ENCODE results near the gene PRRC1. TPM values are rescaled to one million over a fixed set of nuclear protein-coding genes. Genes with fewer than 3 reads are reported as not detected.

PRRC1 gene
- total RNA-seq, 1 experiment from 2014 or later: 53.2 TPM

- no peaks in the 10 kb centered on the region for H3K27me3 ChIP-seq (ENCODE audit: insufficient read depth, low read length)
- no peak overlapping the region for H2AFZ ChIP-seq (ENCODE audit: low read depth, low read length, poor library complexity, severe bottlenecking)
- H3K36me3 ChIP-seq (ENCODE audit: control insufficient read depth in 1 of 2, insufficient read depth in 2 of 2, low read length in 2 of 2): peaks cover 9 to 18% of the 10 kb centered on the region in 2 experiments; a peak in 2 of 4 replicates
- BruUV-seq (replicated peaks): no TSS peak
- intact Hi-C loops (cut with micrococcal nuclease): no loop called here
- H3K4me3 ChIP-seq (replicated peaks in 1 of 2; ENCODE audit: low read depth in 1 of 2, low read length in 2 of 2): no peak overlapping the region
- H3K9ac ChIP-seq (ENCODE audit: low read length): no peak overlapping the region
- ChIA-PET CTCF (interaction anchor here (2.2 to 3.0 kb wide), 2 partner anchors 13 to 15 kb away, joined by 6 to 9 read pairs; no protein-coding TSS in a partner anchor), POLR2A (no interaction called here), RAD21 (ENCODE audit: low non-redundant PET in 1 of 2, low total read pairs in 2 of 2, uncharacterized antibody in 2 of 2, unreplicated experiment in 2 of 2) (no interaction called here)
- DNase-seq (ENCODE audit: low read depth, low spot score): no peak
- no peak for ATAC-seq
- no peaks in the 10 kb centered on the region for H3K4me1 ChIP-seq (ENCODE audit: control insufficient read depth in 1 of 2, insufficient read depth in 2 of 2, low read length in 2 of 2)
- TF ChIP-seq SP1 (IDR thresholded peaks at IDR 0.05; ENCODE audit: low read depth) (no peak), CEBPB (IDR thresholded peaks at IDR 0.05; ENCODE audit: low read depth) (no peak), EZH2phosphoT487 (IDR thresholded peaks at IDR 0.05; ENCODE audit: borderline replicate concordance) (no peak), POLR2AphosphoS5 (IDR thresholded peaks at IDR 0.05; ENCODE audit: low read depth, low read length) (no peak), RAD21 (IDR thresholded peaks at IDR 0.05; ENCODE audit: low read depth) (no peak), FOSL1 (IDR thresholded peaks at IDR 0.05; ENCODE audit: low read depth) (no peak), REST (IDR thresholded peaks at IDR 0.05; ENCODE audit: low read depth) (no peak), ZNF274 (IDR thresholded peaks at IDR 0.05; ENCODE audit: low read depth, low read length) (no peak), ZFX (IDR thresholded peaks at IDR 0.05) (no peak), ELF1 (IDR thresholded peaks at IDR 0.05; ENCODE audit: borderline replicate concordance, low read depth) (no peak), CTCF (IDR thresholded peaks at IDR 0.05 in 2 of 3, conservative IDR thresholded peaks at IDR 0.05 in 1 of 3; ENCODE audit: borderline replicate concordance in 1 of 3, insufficient read depth in 1 of 3, low read depth in 2 of 3, low read length in 2 of 3) (no peak), SRF (IDR thresholded peaks at IDR 0.05; ENCODE audit: low read depth) (no peak), EGR1 (IDR thresholded peaks at IDR 0.05; ENCODE audit: low read depth) (no peak)
- TF ChIP-seq, protein P1, sequence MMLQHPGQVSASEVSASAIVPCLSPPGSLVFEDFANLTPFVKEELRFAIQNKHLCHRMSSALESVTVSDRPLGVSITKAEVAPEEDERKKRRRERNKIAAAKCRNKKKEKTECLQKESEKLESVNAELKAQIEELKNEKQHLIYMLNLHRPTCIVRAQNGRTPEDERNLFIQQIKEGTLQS (IDR thresholded peaks at IDR 0.05): no peak
- TF ChIP-seq, protein P2, sequence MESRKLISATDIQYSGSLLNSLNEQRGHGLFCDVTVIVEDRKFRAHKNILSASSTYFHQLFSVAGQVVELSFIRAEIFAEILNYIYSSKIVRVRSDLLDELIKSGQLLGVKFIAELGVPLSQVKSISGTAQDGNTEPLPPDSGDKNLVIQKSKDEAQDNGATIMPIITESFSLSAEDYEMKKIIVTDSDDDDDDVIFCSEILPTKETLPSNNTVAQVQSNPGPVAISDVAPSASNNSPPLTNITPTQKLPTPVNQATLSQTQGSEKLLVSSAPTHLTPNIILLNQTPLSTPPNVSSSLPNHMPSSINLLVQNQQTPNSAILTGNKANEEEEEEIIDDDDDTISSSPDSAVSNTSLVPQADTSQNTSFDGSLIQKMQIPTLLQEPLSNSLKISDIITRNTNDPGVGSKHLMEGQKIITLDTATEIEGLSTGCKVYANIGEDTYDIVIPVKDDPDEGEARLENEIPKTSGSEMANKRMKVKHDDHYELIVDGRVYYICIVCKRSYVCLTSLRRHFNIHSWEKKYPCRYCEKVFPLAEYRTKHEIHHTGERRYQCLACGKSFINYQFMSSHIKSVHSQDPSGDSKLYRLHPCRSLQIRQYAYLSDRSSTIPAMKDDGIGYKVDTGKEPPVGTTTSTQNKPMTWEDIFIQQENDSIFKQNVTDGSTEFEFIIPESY (IDR thresholded peaks at IDR 0.05; ENCODE audit: extremely low read depth, insufficient replicate concordance, low read length): no peak
- H3K9me3 ChIP-seq (ENCODE audit: control insufficient read depth in 1 of 2, insufficient read depth in 1 of 2, low read depth in 1 of 2, low read length in 2 of 2): no peaks in the 10 kb centered on the region
- H4K20me1 ChIP-seq (ENCODE audit: insufficient read depth): no peaks in the 10 kb centered on the region
- H3K4me2 ChIP-seq (ENCODE audit: low read length): no peak overlapping the region
- no peak overlapping the region for H3K27ac ChIP-seq (ENCODE audit: low read depth, low read length)
- no peaks in the 10 kb centered on the region for H3K9me2 ChIP-seq (ENCODE audit: insufficient read depth)
- H3K79me2 ChIP-seq (ENCODE audit: insufficient read depth, low read length): peaks cover 4% of the 10 kb centered on the region; the same call in 1 of the 2 replicates
Measured at GRCh38 chr5:127549551-127549950, 32.1 kb downstream of the PRRC1 start.

All from HCT116 (cell line).